ENCODE measurements around the gene LIFR.
"Not testable (repeated sequence)": the region's sequence is repeated elsewhere in the genome, so short reads cannot be mapped to it uniquely, and the experiment has no call there.

Gene LIFR

GRCh38 chr5:38576961-38577684 lies 20.7 kb upstream of the LIFR start:
- DNase-seq = no peak

DNA sequence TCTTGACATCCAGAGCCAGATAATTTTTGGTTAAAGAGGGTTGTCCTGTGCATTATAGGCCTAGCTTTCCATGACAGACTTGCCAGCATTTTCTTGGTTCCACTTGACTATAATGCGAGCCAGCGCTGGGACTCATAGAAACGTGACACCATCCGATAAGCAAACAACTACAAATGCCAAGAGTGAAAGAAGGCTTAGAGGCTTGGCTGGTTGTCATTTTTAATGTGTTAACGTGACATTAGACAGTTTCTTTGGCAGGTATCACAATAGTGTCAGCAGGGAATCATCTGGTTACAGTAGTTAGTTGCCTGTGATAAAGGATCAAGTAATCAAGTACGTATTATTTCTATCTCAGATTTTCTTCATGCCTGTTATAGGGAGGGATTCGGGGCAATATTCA lies 20.0 kb upstream of the LIFR start:
- no peak for DNase-seq

- DNase-seq = no peak
These were observed 19.0 kb upstream of the LIFR start for GRCh38 chr5:38575476-38575875.

DNA sequence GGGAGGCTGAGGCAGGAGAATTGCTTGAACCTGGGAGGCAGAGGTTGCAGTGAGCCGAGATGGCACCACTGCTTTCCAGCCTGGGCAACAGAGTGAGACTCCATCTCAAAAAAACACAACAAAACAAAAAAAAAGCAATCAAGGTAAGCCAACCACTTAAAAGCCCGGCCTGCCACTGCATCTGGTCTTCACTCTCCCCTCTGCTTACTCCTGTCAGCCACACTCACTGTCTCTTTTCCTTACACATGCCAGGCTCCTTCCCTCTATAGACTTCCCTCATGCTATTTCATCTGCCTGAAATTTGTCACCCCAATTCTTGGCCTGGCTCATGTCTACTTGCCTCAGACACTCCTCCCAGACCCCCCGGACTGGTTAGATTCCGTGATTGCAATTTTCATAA lies 17.6 kb upstream of the LIFR start:
- DNase-seq = no peak

- DNase-seq = no peak
These were observed 17.1 kb upstream of the LIFR start for GRCh38 chr5:38573521-38573920.

DNA sequence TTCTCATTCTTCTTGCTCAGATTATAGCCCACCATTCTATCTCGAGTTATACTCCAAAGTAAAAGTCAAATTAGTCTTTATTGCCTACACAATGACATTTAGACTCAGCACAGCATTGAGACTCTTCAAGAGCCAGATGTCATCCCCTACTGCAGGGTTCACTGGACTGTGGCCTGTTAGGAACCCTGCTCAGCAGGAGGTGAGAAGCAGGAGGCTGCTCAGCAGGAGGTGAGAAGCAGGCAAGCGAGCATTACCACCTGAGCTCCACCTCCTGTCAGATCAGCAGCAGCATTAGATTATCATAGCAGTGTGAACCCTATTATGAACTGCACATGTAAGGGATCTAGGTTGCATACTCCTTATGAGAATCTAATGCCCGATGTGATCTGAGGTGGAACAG lies 12.7 kb upstream of the LIFR start:
- no peak for DNase-seq

DNA sequence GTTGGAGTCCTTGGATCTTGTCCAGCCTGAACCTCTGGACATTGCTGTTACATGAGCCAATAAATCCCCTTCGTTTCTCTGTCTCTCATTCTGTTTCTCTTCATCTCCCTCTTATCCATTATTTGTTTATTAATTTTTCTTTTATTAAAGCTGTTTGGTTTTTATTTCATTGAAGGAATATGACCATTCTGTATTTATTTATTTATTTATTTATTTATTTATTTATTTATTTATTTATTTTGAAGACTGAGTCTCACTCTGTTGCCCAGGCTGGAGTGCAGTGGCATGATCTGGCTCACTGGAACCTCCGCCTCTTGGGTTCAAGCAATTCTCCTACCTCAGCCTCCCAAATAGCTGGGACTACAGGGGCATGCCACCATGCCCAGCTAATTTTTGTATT lies 10.9 kb upstream of the LIFR start:
- DNase-seq = not testable (repeated sequence)

- DNase-seq = no peak
These were observed 7.2 kb upstream of the LIFR start for GRCh38 chr5:38563624-38564023.

- no peak for DNase-seq
These were observed 6.2 kb upstream of the LIFR start for GRCh38 chr5:38562444-38563210.

- no peak for DNase-seq
These were observed 3.0 kb upstream of the LIFR start for GRCh38 chr5:38559428-38559827.

- DNase-seq = no peak
These were observed 1.3 kb upstream of the LIFR start for GRCh38 chr5:38557792-38558191.

GRCh38 chr5:38557308-38557710 lies 863 bp upstream of the LIFR start:
- DNase-seq = no peak

DNA sequence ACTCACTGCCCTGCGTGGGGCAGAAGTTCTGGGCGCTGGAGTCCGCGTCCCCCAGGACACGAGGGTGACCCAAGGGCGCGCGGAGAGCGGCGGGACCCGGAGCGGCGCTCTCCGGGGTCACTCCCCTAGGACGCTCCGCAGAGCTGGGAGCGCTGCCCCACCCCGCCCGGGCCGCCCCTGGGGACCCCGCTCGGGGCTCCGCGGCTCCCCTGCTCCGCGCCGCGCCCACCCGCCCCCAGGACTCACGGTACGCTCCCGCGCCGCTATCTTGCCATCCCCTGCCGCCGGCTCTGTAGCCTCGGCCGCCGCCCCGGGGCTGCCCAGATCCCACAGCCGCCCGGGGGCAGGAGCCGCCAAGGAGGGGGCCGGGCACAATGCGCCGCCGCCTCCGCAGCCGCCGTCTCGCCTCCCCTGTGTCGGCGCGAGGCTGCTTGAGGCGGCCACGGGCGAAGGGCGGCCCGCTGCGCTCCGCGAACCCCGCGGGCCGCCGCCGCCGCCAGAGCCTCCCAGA lies 303 bp downstream of the LIFR start:
- DNase-seq = no peak

DNA sequence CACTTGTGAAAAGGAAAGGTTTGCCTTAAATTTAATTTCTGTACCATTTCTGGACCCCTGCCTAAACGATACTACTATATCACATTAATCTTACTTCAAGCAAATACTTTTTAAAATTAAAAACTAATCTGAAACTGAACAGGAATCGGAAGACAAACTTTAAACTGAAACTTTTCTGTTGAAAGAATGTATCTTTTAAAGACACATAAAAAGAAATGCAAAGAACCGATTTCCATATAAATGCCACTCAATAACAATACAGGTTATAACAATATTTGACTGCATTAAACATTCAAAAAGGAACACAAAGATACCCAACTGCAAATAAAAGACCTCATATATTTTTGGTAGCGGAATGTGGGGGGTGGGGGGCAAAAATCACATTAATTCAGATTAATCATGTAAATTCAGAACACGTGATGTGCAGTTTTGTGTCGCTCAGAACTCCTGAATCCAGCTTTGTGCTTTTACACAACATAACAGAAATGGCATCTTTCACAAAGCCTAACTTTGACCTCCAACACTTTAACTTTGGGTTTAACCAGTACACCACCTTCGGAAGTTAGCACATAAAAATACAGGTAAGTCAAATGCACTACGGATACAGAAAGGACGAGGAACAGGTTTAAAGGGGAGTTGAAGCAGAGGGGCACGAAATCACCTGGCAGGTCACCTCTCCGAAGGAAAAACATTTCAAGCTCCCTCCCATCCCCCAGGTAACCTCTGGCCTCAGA lies 925 bp downstream of the LIFR start:
- DNase-seq = no peak

DNA sequence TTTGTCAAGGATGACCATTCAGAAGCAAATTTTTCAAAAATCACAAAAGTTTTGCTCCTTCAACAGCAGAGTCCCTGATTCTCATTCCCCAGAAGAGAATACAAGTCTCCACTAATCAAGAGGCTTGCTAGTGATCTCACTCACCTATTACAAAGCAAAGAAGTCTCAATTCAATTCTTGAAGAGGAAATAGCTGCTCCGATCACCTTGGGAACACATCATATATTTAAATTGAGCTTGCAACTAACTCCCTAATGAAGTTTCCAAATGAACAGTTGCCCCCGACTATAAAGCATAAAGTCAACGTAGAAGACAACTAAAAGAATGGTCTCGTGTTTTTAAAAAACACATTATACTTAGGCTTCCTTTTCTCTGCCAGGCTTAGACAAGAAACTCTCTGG lies 1.6 kb downstream of the LIFR start:
- DNase-seq = no peak

DNA sequence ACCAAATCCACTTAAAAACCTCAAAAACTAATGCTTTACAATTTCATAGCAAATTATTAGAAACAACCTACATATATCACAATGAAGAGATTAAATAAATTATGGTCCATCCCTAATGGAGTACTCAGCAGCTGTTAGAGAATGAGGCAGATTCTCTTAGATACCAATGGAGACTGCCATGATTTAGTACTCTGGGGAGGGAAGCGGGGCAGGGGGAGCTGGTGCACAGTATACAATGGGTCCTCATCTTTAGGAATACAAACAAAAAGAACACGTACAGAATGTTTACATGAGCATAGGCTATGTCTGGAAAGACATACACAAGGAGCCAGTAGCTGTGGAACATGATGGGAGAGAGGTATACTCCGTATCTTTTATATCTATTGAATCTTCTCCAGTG lies 2.0 kb downstream of the LIFR start:
- no peak for DNase-seq

- DNase-seq = no peak
These were observed 3.4 kb downstream of the LIFR start for GRCh38 chr5:38553001-38553521.

- no peak for DNase-seq
These were observed 5.1 kb downstream of the LIFR start for GRCh38 chr5:38551030-38552017.

DNA sequence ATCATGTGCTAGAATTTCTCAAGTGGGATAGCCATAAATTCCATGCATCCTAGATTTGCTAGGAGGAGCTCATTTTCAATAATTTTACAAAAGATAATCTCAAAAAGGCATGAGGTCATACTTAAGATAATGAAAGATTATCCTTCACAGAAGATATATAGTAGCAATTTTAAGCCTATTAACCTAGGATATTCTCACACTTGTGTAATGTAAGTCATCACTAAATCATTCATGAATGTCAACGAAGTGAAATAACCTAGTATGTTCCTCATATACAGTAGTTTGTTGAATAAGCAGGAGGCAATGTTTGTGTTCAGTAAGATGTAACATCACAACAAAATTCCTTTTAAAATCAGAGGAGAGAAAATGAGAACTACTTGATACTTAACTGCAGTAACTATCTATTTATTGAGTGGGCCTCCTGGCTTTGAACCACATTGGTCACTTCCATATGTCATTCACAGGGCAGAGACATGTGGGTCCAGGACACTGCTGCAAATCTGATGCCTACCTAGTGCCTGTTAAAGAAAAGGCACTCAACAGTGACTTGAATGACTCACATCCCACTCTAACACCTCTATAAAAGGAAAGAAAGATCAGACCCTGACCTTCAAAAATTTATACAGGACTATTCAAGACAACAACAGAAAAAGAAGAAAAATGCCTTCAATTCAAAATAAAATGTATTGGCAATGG lies 8.2 kb downstream of the LIFR start:
- no peak for DNase-seq

GRCh38 chr5:38547257-38547656 lies 9.2 kb downstream of the LIFR start:
- no peak for DNase-seq

DNA sequence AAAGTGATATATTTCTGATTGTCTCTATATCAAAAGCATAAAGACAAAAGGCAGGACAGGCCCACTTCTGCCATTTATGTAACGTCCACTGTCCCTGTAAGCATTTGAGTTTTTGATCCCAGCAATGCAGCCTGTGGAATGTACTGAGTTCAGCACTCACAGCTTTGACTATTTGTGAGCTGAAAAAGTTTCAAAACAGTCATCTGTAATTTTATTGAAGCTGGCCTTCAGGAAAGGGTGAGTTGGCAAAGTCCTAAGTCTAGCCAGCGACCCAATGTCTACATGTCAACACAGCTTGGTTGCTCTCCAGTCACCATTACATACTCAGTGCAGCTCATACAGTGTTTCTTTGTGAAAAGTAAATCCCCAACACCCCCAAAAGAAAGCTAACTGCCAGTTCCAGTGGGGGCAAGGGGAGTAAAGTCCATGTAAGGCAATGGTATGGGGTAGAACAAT lies 9.7 kb downstream of the LIFR start:
- no peak for DNase-seq
